ENCODE results near the gene KAT8. TPM values are rescaled to one million over a fixed set of nuclear protein-coding genes. Genes with fewer than 3 reads are reported as not detected.

Gene KAT8
- total and polyA plus RNA-seq, 2 of the 4 experiments (the other 2 are of a cell fraction): 19.4 to 27.4 TPM

GRCh38 chr16:31167315-31167714 is 49.9 kb downstream of the KAT8 start:
- no peak overlapping the region for H2BK5ac ChIP-seq (ENCODE audit: low read depth, low read length, poor library complexity, severe bottlenecking)
- ATAC-seq (ENCODE audit: low read depth) (no peak), DNase-seq (no peak)
- 60% methylated on average over 3 of the region's 8 CpGs; no CpG with 5 or more reads in 1 of the 2 experiments for WGBS, 2 experiments (ENCODE audit: extremely low coverage in 2 of 2, insufficient read length in 1 of 2)
- dilution Hi-C loops (cut with HindIII; ENCODE audit: low sequenced_read_pairs, unreplicated experiment): no loop called here
- H3K9ac ChIP-seq (ENCODE audit: low read depth, low read length): no peak overlapping the region
- no peak overlapping the region for H3K56ac ChIP-seq (ENCODE audit: extremely low read depth, insufficient read depth, low read length)
- no TSS peak for BruUV-seq (replicated peaks)
- no peak overlapping the region for H2BK20ac ChIP-seq (ENCODE audit: low read depth, low read length)
- no peak overlapping the region for H2AK5ac ChIP-seq (ENCODE audit: low read depth, low read length)
- H3K14ac ChIP-seq (replicated peaks; ENCODE audit: low read depth, low read length): no peak overlapping the region
- H3K18ac ChIP-seq (ENCODE audit: low read depth, low read length): no peak overlapping the region
- no peaks in the 10 kb centered on the region for H3K9me3 ChIP-seq (ENCODE audit: control insufficient read depth, insufficient read depth, low read length)
- no peak overlapping the region for H3K23ac ChIP-seq (ENCODE audit: low read depth, low read length)
- H3K4me2 ChIP-seq (ENCODE audit: low read depth, low read length): no peak overlapping the region
- H4K91ac ChIP-seq (ENCODE audit: insufficient read depth, low read depth, low read length): no peak overlapping the region
- no peaks in the 10 kb centered on the region; the same call in 1 of the 2 replicates for H3K27me3 ChIP-seq (ENCODE audit: control insufficient read depth, insufficient read depth, low read length)
- POLR2A ChIA-PET (ENCODE audit: unreplicated experiment): no interaction called here
- H2BK120ac ChIP-seq (ENCODE audit: low read depth, low read length): no peak overlapping the region
- H3K4me3 ChIP-seq (ENCODE audit: insufficient read depth, low read depth, low read length): no peak overlapping the region
- no peak overlapping the region for H4K5ac ChIP-seq (ENCODE audit: low read depth, low read length)
- intact Hi-C loops (cut with micrococcal nuclease): no loop called here
- CTCF ChIA-PET: interaction anchor here (0.7 to 1.0 kb wide), 2 partner anchors 10 to 28 kb away, joined by 4 read pairs; no protein-coding TSS in a partner anchor
- H3K4me1 ChIP-seq (ENCODE audit: control insufficient read depth, insufficient read depth, low read length): no peaks in the 10 kb centered on the region
- H4K8ac ChIP-seq (ENCODE audit: low read depth in 2 of 2, low read length in 2 of 2): no peak overlapping the region
- H2AFZ ChIP-seq (replicated peaks; ENCODE audit: low read length, poor library complexity): no peak overlapping the region
- no peaks in the 10 kb centered on the region for H3K9me1 ChIP-seq (ENCODE audit: insufficient read depth, low read length)
- H2BK15ac ChIP-seq (ENCODE audit: low read depth, low read length): no peak overlapping the region
- H2AK9ac ChIP-seq (replicated peaks; ENCODE audit: low read depth, low read length, poor library complexity): no peak overlapping the region
- no peak overlapping the region for H3K27ac ChIP-seq (ENCODE audit: insufficient read depth, low read length)
- in situ Hi-C loops (cut with MboI; ENCODE audit: low sequenced_read_pairs): no loop called here
- no peak for TF ChIP-seq USF2 (IDR thresholded peaks at IDR 0.05; ENCODE audit: low read depth, low read length)
- TF ChIP-seq RCOR1 (IDR thresholded peaks at IDR 0.05; ENCODE audit: insufficient replicate concordance, low read length): no peak
- TF ChIP-seq CEBPB (IDR thresholded peaks at IDR 0.05; ENCODE audit: low read depth, low read length): peak; percentile 54; the same call in 1 of the 2 replicates
- no peak for TF ChIP-seq POLR2A (IDR thresholded peaks at IDR 0.05; ENCODE audit: low read depth, low read length)
- no peaks in the 10 kb centered on the region for H4K20me1 ChIP-seq (ENCODE audit: insufficient read depth, low read length)
- H3K4ac ChIP-seq (ENCODE audit: low read depth, low read length): no peak overlapping the region
- H3K36me3 ChIP-seq (ENCODE audit: control insufficient read depth, insufficient read depth, low read length): no peaks in the 10 kb centered on the region
- H3K79me1 ChIP-seq (ENCODE audit: low read depth in 1 of 2, low read length in 2 of 2): no peaks in the 10 kb centered on the region
